ENCODE data around the gene CDCA4. TPM values are rescaled to one million over a fixed set of nuclear protein-coding genes. Genes with fewer than 3 reads are reported as not detected.

The CDCA4 gene
- polyA plus RNA-seq, 1 donor, result 14.4 TPM

DNA sequence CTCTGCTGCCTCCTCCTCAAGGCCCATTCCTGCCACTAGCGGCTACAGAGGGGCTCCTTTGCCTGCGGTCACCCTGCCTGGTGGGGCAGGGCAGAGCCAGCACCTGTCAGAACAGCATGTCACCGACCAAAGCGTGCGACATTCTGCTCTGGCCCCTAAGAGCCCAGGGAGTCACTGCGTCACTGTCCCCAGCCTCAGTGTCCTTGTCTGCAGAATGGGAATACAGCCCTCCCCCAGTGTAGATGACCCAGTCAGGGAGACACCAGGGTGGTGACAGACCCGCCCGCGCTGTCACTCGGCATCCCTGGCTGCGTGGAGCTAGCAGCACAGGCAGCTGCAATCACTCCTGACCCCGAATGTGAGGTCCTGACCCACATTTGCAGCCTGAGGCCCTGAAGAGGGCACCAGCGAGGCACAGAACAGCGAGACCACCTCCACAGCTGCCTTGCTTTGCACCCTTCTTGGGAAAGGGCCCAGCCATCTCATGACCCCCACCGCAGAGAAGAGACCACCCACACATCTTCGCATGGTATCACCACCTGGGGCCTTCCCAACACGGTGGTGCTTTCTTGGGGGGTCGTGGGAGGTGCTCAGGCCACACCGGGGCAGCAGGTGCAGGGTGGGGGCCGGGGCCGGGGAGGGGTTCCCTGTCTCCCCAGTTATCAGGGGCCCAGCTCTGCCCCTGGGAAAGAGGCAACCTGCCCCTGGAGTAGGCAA, 45.2 kb downstream of the CDCA4 start:
- no peak for DNase-seq (ENCODE audit: low read depth)

DNA sequence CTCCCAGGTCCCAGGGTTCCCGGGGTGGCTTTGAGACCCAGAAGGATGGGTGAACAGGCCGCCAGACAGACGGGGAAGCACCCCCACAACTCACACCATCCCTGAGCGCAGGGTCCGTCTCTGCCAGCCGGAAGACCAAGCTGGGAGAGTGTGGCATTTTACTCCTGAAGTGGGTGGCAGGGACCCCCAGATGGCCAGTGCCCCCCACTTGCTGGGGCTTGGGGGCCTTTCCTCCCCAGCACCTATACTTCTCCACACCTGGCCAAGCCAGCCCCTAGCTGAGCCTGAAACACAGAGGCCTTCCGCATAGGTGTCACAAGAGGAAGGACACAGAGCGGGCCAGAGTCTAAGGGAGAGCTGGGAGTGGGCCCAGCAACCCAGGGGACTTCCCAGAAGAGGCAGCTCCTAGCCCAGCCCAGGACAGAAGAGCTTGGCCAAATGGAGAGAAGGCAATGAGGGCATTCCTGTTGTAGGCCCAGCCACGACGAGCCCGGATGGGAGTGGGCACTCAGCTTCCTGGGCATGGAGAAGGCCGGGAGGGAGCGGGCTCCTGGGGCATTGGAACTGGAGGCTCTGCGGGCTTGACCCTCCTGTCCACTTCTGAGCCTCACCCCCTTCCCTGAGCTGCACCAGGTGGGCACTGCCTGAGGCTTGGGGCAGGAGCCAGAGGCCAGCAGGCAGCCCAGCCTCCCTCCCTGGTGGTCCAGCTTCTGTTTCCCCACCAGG, 46.1 kb downstream of the CDCA4 start:
- no peak for DNase-seq (ENCODE audit: low read depth)

DNA sequence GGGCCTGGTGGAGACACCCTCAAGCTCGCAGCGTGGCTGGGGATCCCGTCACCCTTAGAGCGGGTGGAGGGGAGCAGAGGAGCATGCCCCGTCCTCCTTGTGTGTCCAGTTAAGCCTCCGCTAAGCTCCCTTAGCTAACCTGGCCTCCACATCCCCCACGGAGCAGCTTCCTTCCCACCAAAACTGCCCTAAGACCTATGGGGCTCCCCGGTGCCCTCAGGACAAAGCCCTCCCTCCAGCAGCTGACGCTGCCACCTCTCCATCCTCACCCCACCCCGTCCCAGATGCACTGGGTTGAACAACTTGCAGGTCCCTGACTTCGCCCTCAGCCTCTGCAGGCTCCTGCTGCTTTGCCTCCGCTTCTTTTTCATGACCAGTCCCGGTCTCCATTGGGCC, 46.7 kb downstream of the CDCA4 start:
- no peak for DNase-seq (ENCODE audit: low read depth)

DNA sequence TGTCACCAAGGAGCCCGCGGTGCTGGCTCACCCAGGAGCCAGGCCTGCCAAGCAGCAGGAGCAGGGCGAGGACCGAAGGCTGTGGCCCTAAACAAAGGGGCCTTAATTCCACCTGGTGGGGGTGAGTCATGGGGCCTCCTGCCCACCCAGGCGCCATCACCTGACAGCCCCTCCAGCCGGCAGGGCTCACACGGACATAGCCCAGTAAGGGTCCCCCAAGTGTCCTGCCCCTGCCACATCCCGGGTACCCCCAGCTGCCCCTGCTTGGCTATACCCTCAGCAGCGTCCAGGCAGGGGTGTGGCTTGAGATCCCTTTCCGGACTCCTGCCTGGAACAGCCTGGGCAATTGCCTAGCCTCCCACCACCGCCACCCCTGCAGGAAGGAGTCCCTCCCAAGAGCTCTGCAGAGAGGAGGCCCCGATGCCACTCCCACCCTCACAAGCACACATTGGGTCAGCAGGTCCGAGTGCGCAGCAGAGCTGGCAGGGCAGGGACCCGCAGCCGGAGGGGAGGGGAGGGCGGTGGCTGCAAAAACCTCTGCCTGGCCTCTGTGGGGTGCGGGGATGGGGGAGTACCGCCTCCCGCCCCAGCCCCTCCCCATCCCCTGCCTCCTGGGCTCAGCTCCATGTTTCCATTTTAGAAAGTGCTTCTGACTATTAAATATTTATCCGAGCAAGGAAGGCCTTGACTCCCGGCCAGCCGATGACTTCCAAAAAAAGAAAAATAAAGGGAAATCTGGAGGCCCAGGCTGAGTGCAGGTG, 47.3 kb downstream of the CDCA4 start:
- DNase-seq (ENCODE audit: low read depth), result peak; percentile 65

DNA sequence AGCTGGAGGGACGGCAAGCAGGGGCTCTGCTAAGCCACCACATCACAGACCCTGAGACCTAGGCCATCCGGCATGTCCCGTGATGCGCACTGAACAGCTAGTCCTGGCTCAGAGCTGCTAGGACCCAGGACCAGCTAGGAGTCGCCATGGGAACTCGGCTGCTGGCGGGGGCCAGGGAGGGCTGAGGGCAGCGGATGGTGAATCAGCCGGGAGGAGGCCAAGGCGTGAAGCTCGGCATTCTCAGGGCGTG, 47.8 kb downstream of the CDCA4 start:
- DNase-seq (ENCODE audit: low read depth), result no peak

- no peak for DNase-seq (ENCODE audit: low read depth)
Observed at GRCh38 chr14:104972301-104973134, 48.4 kb downstream of the CDCA4 start.

DNA sequence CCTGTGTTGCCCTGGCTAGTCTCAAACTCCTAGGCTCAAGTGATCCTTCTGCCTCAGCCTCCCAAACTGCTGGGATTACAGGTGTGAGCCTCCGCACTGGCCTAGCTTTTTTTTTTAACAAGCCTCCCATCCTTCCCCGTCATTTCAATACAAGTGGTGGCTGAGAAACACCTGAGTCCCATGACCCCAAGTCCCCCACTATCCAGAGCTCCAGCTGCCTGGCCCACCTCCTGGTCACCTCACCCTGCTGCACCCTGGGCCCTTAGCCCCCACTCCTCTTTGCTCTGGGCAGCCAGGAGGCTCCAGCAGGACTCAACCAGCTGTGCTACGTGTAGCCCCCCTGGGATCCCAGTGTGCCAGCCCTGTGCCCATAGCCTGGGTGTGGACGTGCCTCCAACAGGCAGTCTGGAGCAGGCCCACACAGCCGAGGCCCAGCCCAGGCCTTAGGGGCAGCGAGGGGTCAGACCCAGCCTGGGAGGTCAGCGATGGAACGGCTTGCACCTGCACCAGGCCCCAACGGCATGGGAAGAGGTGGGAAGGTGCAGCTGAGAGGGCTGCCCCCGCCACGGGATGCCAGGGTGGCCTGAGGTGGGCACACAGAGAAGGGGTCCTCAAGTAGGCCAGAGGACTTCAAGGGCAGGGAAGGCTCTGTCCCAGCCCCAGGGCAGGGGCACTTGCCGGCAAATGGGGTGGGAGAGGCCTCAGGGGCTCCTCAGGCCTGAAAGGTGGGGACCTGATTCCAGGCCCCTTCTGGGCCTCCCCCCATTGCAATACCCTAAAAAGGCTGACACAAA, 49.2 kb downstream of the CDCA4 start:
- DNase-seq (ENCODE audit: low read depth), result no peak

DNA sequence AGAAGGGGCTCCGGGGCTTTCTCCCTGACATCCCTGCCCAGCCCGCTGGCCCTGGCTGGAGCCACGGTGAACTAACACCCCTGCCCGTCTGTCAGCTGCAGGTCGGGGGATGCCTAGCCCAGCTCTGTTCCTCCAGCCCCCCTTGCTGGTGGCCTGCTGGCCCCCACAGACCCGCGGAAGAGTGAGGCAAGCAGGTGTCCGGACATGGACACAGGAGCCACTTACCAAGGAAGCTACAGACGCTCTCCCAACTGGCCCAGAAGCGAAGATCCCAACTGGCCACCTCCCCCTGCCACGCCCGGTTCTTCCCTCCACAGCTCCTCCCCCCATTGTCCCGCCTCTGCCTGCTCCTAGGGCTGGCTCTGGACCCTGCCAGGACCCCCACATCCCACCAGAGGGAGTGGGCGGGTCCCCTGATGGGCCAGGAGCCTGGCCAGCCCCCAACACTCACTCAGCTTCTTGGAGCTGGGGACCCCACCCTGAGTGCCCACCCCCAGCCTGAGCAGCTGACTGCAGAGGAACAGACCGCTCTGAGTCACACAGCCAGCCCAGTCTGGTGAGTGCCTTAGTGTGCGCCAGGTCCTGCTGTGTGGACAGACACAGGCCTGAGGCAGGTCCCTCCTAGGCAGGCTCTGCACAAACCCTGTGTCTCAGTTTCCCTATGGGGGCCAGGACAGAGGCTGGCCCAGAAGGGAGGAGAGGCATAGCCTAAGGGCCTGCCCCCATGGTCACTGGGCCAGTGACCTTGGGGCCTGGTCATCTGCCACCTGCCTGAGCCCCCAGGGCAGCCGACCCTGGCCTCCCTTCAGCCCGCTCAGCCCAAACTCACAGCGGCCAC, 50.4 kb downstream of the CDCA4 start:
- no peak for DNase-seq (ENCODE audit: low read depth)

DNA sequence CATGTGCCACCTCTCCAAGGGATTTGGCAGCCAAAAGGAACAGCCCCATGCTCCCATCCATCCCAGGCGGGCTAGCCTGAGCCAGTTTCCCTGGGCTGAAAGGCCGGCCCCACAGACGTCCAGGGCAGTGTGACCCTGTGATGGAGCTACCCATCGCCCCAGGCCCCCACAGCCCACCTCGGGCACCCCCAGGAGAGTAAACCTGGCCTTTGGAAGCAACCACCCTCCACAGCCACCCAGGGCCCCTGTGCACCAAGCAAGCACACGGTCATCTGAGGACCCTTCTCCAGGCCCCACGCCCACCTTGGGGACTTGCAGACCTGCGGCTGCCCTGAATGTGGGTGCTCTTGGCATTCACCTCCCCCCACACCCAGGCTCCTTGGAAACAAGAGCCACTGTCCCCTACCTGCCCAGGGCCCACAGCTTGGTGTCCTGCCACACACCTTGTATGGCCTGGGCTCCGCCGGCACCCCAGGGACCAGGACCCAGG, 51.1 kb downstream of the CDCA4 start:
- no peak for DNase-seq (ENCODE audit: low read depth)

DNA sequence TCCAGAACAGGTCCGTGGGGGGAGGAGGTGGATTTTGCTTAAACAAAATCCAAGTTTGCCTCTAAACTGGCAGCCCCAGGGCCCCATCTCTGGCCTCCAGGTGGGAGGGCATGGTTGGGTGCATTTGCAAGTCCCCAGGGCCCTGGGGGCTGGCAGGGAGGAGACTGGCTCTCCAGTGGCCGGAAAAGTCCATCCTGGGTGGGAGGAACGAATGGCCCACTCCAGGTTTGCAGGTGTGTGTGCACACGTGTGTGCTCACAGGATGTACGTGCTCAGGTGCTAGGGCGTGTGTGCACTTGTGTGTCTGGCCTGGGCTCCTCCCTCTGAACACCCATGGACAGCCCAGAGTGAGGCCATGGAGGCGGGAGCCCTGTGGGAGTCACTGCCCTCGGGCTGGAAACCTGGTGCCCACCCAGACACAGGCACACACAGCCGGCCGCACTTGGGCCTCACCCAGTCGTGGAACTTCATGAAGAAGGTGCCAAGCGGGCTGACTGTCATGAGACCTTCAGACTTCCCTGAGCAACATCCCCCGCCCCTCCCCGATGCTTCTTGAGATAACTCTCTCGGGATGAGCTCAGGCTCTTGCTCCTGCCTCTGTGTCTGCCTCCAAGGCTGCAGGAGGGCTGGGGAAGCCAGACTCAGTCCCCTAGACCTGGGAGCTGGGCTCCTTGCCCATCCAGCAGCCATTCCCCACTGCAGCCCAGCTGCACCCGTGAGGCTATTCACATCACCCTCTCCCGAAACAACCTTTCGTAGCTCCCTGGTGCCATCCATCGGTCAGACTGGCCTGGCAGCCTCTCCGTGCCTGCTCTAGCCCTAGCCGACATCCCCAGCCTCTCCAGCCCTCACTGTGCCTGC, 52.1 kb downstream of the CDCA4 start:
- DNase-seq (ENCODE audit: low read depth), result no peak

DNA sequence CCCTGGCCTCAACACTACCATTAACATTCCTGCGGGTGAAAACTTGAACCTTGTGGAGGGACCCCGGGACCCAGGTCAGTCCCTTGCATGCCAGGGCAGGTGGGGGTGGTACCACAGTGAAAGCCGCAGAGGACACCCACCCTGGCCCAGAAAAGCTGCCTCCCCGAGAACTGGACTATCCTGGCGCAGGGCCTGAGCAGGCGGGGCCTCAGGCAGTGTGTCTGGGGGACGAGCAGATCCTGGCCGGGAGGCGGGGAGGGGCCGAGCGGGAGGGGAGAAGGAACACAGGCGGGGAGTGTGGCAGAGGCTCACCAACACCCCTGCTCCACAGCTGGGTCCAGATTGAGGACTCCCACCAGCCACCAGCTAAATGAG, 52.7 kb downstream of the CDCA4 start:
- DNase-seq (ENCODE audit: low read depth), result no peak

- DNase-seq (ENCODE audit: low read depth), result no peak
Observed at GRCh38 chr14:104967386-104968152, 53.3 kb downstream of the CDCA4 start.

- no peak for DNase-seq (ENCODE audit: low read depth)
Observed at GRCh38 chr14:104966981-104967385, 53.9 kb downstream of the CDCA4 start.

DNA sequence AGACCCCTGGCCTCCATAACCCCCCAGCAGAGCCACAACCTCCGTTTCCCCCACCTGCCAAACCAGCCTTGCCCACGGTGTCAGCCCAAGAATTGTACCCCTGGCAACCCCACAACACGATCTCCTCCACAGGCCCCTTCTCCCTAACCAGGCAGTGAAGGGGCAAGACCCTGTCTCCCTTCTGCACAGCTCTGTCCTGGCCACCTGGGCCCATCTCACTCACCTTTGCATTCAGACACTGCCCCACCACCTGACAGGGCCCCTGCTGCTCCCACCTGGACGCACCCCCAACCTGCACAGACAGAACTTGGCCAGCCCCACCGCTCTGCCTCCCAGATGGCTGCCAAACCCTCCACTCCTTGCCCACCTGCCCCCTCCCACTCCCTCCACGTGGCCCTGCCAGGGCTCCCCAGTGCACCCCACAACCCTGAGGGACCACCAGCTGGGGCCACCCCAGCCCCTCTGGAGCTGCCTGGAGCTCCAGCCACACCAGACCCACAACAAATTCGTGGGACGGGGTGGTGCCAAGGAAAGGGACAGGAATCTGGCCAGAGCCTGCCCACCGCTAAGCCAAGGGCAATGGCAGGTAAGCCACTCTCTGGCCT, 54.5 kb downstream of the CDCA4 start:
- no peak for DNase-seq (ENCODE audit: low read depth)

- DNase-seq (ENCODE audit: low read depth), result no peak
Observed at GRCh38 chr14:104965561-104966231, 55.2 kb downstream of the CDCA4 start.

GRCh38 chr14:104964546-104964945, 56.3 kb downstream of the CDCA4 start:
- DNase-seq (ENCODE audit: low read depth), result no peak

Data from forelimb muscle (tissue), 1 donor.